Suppressor macrophage treated with lipopolysaccharide for 4 hours (primary cell): ENCODE results near the gene SEL1L3.
A peak's percentile ranks its signal among the peaks of the same experiment; 100 is the strongest.

Experiments used
- DNase-seq: peaks from one replicate; pipeline ENCODE4 v3.0.0-alpha.2; 2020

SEL1L3 gene

GRCh38 chr4:25845841-25846653 is 16.7 kb downstream of the SEL1L3 start:
- DNase-seq: no peak

DNA sequence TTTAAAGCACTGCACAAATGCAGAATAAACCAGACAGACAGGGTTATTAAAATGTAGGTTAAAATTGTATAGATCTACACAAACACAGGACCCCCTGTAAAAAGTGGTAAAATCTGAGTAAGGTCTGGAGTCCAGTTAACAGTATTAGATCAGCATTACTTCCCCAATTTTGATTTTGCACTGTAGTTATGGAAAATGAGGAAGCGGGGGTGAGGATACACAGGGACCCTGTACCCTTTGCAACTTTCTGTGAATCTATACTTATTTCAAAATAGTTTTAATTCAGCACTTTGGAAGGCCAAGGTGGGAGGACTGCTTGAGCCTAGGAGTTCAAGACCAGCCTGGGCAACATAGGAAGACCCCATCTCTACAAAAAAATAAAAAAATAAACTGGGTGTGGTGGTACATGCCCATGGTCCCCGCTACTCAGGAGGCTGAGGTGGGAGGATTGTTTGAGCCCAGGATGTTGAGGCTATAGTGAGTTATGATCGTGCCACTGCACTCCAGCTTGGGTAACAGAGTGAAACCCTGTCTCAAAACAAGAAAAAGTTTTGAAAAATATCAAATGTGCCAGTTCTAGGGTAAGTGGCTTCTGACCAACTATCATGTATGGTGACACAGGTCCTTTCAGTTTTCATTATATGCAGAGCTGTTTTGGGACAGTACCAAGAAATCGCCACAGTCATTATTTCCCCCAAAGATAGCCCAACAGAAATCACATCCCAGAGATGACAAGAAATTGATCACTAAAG is 17.7 kb downstream of the SEL1L3 start:
- DNase-seq: peak; percentile 71

DNA sequence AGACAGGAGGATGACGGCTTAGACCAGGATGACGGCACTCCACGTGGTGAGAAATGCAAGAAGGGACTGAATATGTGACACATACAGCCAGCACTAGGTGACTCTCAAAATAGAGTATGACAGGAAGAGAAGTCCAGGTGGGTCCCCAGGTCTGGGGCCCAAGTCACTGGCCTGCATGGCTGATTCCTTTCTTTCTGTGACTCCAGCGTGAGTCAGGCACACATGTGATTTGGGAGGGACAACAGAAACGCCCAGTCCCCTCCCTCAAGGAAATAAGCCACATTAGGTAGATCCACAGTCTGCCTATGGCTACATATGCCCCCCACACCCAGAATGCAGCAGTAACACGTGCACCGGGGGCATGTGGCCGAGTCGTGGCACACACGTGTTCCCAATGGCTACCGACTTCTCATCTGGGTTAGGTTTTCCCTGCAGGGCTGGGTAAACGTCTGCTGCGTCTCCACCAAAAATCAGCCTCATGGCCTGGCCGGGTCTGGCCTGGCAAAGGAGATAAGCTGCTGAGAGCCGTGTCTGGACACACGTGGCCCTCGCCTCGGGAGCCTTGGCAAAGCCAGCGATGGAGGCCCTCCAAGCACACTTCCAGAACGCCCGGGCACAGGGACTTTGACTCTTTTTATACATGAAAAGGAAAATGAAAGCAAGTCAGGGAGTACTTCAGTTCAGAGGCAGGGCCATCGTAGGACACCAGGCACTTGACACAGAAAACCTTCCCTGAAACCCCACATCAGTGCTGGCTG is 19.3 kb downstream of the SEL1L3 start:
- peak; percentile 66 for DNase-seq

DNA sequence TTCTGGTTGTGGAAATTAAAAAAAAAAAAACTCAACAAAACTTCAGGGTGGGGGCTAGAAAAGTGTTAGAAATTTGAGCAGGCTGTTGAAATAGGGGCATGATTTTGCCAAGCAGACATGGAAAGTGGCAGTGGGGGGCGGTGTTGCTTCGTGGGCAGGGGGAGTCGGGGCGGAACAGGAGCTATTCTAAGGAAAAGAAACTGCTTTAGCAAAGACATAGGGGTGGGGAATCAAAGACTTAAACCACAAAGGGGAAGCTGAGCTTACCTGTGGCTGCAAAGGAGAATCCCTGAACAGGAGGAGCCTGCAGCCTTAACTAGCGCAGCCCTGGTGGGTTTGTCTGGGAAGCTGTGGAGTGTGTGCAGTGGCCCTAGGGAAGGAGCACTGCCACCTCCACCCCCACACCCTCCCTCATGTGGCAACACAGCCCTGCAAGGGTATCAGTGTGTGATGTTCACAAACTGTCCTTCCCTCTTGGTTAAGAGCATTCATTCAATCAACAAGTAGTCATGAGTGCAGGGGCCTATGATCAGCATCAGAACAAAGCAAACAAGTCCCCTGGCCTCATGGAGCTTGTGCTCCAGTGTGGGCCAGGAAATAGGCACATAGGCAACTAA is 20.5 kb downstream of the SEL1L3 start:
- no peak for DNase-seq

DNA sequence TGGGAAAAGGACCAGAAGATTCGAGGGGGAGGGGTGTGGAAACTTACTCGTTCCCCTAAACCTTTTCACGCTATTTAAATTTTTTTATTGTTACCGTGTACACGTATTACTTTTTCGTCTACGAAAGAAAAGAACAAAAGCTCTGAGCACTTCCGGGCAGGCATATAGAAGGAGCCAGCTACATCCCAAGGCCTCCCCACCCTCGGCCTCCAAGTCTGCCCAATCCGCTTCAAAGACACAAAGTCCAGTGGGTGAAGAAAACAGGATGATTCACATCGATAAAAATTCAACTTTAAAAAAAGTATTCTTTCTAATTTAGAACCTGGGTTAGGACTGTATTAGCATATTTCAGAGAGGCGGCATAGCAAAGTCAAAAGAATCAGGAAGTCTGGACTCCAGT is 23.1 kb downstream of the SEL1L3 start:
- DNase-seq: no peak

- DNase-seq: no peak
Measured at GRCh38 chr4:25839233-25839632, 23.6 kb downstream of the SEL1L3 start.

GRCh38 chr4:25838526-25838925 is 24.3 kb downstream of the SEL1L3 start:
- no peak for DNase-seq

DNA sequence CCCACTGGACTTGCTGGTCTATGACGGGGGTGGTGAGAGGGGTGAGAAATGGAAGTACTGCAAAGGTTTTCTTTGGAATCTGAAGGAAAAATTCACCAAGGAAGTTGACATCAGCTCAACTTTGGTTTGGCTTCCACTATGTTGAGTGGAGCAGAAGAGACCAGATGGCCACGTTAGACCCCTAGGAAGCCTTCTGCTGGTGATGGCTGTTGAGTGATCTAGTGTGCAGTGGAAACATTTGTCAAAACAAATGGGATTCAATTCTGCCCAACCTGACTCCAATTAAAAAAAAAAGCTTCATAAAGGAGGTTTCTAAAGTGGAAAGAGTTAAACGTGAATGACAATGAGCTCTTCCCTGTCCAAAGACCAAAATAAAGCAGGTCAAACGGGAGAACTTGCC is 25.7 kb downstream of the SEL1L3 start:
- DNase-seq: no peak

- no peak for DNase-seq
Measured at GRCh38 chr4:25835384-25835783, 27.4 kb downstream of the SEL1L3 start.

GRCh38 chr4:25834411-25835107 is 28.2 kb downstream of the SEL1L3 start:
- no peak for DNase-seq

GRCh38 chr4:25830548-25830947 is 32.2 kb downstream of the SEL1L3 start:
- no peak for DNase-seq

- no peak for DNase-seq
Measured at GRCh38 chr4:25827897-25828296, 34.9 kb downstream of the SEL1L3 start.

DNA sequence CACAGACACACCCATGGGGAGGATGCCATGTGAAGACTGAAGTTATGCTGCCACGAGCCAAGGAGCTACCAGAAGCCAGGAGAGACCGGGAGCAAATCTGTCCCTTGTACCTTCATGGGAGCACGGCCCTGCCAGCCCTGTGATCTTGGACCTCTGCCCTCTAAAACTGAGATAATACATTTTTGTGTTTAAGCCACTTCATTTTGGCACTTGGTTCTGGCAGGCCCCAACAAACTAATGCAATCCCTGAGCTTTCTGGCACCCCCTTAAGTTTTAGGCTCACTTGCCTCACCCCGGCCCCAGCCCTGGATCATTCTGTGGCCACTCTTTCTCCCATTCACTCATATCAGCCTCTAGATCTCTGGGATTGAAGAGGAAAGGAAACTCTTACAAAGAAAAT is 35.4 kb downstream of the SEL1L3 start:
- DNase-seq: no peak

DNA sequence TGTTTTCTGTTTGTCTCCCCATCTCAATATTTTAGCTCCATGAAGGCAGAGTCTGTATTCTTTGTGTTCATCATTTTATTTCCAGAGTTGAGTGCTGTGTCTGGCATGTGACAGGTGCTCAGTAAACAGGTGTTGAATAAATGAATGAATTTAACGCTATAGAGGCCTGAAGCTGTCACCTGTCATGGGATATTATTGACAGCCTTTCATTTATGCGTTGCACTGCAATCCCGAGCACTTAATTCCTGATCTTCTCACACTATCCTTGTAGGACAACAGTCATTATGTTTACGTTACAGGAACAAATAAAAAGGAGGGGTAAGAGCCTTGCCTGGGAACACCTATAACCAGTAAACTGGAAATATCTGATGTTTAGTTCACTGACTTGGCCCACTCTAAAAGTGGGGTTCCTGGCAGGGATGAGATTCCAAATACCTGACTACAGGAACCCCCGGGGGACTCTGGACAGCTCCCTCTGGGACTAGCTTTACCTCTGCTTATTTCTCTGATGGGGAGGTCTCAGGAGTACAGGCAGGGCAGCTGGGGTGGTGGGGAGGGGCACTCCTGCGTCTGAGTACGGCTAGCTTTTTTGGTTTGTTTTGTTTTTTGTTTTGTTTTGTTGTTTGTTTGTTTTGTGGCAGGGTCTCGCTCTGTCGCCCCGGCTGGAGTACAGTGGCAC is 36.6 kb downstream of the SEL1L3 start:
- DNase-seq: no peak

DNA sequence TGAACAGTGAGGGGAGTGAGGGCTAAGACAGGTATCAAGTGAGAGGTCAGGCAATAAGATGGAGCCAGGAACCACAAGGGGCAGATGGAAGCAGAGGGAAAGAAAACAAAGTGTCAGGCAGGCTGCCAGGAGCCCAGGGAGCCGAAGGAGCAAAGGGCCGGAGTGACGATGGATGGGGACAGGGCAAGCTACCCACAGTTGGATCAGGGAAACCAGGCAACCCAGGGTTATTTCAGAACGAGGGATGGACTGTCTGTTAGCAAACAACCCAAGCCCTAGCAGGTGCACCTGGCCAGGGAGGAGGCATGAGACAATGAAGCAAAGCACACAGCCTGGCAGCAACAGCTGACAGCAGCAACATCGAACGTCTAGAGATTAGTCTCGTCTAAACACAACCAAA is 39.2 kb downstream of the SEL1L3 start:
- DNase-seq: no peak

DNA sequence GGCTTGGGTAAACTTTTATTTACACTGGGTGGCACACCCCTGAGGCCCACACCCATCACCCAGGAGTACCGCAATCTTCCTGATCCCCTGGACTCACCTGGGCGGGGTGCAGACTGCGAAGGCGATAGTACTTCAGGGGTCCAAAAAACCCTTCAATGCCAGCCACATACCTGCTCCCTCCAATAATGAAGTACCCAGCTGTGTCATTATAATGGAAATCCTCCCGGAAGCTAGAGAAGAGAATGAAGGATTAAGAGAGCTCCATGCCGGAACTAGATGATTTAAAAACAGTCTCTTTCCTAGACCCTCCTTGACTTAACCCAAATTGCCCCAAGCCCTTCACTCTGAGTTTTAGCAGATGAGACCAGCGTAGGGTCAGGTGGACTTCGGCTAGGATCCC is 40.9 kb downstream of the SEL1L3 start:
- no peak for DNase-seq

DNA sequence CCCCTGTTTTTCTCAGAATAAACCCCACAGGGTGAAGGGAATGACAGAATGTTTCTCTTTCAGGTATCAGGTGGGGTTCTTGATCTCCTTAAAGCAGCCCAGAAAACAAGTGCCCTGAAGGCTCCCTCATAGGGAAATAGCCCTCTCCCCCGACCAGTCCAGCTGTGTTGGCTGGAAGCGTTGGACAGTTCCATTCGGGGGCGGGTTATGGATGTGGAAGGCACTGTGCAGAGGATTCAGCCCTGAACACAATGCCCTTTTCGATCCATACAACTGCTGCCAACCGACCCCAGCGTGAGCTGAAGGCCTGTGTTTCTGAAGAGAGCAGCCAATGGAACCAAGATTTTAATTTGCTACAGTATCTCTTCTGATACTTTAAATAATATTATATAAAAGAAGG is 41.5 kb downstream of the SEL1L3 start:
- no peak for DNase-seq

- no peak for DNase-seq
Measured at GRCh38 chr4:25818876-25819275, 43.9 kb downstream of the SEL1L3 start.

DNA sequence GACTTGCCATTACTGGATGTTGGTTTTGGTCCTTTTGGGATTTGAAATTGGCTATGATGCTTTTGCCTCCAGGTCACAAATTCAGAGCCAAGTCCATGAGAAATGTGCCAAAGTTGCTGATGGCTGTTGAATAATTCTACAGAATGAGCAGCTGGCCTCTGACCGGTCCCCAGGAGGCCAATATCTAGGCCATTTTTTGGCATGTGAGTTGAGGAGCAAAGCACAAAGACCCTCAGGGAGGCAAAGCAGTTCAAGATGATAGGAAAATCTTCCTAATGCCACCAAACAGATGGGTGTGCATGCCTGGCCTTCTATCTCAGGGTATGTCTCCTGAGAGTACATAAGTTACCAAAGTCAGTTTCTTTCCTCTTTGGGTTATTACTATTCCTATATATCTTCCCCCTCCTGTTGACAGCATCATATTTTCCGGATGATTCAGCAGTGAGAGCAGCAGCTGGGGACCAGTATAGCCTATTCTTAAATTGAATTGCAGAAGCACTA is 44.4 kb downstream of the SEL1L3 start:
- DNase-seq: no peak

- no peak for DNase-seq
Measured at GRCh38 chr4:25817059-25817681, 45.6 kb downstream of the SEL1L3 start.

GRCh38 chr4:25816591-25817058 is 46.2 kb downstream of the SEL1L3 start:
- no peak for DNase-seq
